Activated gamma-delta T cell treated with anti-CD3 and anti-CD28 coated beads, Interleukin-2, amount 50 U/mL, for 16 hours (primary cell): Measurements from ENCODE around the gene BAG3.
"Not testable (repeated sequence)": the region's sequence is repeated elsewhere in the genome, so short reads cannot be mapped to it uniquely, and the experiment has no call there.

Source experiments
- DNase-seq: peaks from one replicate; pipeline ENCODE4 v3.0.0-alpha.2; 2020; ENCODE audit warnings: low read depth

Gene BAG3

GRCh38 chr10:119650692-119651513 lies at the start of gene BAG3:
Gene BAG3, plus strand, starts transcription at chr10:119651380. Its CDS starts 296 bp downstream, at chr10:119651676.
- peak; percentile 72 for DNase-seq

- DNase-seq = no peak
Measured at GRCh38 chr10:119602241-119603095, 48.7 kb upstream of the BAG3 start.

GRCh38 chr10:119604468-119604867 lies 46.7 kb upstream of the BAG3 start:
- DNase-seq = no peak

GRCh38 chr10:119608316-119609155 lies 42.6 kb upstream of the BAG3 start:
- no peak for DNase-seq

GRCh38 chr10:119609516-119609915 lies 41.7 kb upstream of the BAG3 start:
- DNase-seq = no peak

- DNase-seq = no peak
Measured at GRCh38 chr10:119611433-119611832, 39.7 kb upstream of the BAG3 start.

GRCh38 chr10:119613741-119614140 lies 37.4 kb upstream of the BAG3 start:
- no peak for DNase-seq

GRCh38 chr10:119614686-119615085 lies 36.5 kb upstream of the BAG3 start:
- no peak for DNase-seq

GRCh38 chr10:119616882-119617570 lies 34.2 kb upstream of the BAG3 start:
- DNase-seq = no peak

GRCh38 chr10:119619215-119619614 lies 32.0 kb upstream of the BAG3 start:
- DNase-seq = no peak

GRCh38 chr10:119619811-119620210 lies 31.4 kb upstream of the BAG3 start:
- not testable (repeated sequence) for DNase-seq

- no peak for DNase-seq
Measured at GRCh38 chr10:119620241-119621077, 30.7 kb upstream of the BAG3 start.

GRCh38 chr10:119621078-119621384 lies 30.1 kb upstream of the BAG3 start:
- no peak for DNase-seq

- no peak for DNase-seq
Measured at GRCh38 chr10:119625570-119626280, 25.5 kb upstream of the BAG3 start.

- DNase-seq = no peak
Measured at GRCh38 chr10:119630300-119630699, 20.9 kb upstream of the BAG3 start.

- DNase-seq = no peak
Measured at GRCh38 chr10:119633538-119634218, 17.5 kb upstream of the BAG3 start.

GRCh38 chr10:119634219-119634544 lies 17.0 kb upstream of the BAG3 start:
- DNase-seq = no peak

GRCh38 chr10:119637631-119638030 lies 13.5 kb upstream of the BAG3 start:
- DNase-seq = no peak

GRCh38 chr10:119638982-119639381 lies 12.2 kb upstream of the BAG3 start:
- no peak for DNase-seq

- DNase-seq = no peak
Measured at GRCh38 chr10:119640384-119640783, 10.8 kb upstream of the BAG3 start.
